MCF 10A (cell line): Measurements from ENCODE around the gene RBAK. TPM values are rescaled to one million over a fixed set of nuclear protein-coding genes. Genes with fewer than 3 reads are reported as not detected.

ENCODE experiments used
- Bru-seq: library from RNA; stranded (reverse); fragments of 400-500 nt; gene quantifications from one replicate; lab custom pipeline; 2021; lab: Mats Ljungman, UMichigan
- BruChase-seq, 2 experiments: library from RNA; stranded (reverse); fragments of 400-500 nt; gene quantifications; one replicate each; lab custom pipeline; 2021; lab: Mats Ljungman, UMichigan
- BruUV-seq: library from RNA; stranded (reverse); fragments of 400-500 nt; replicated peaks from 2 replicates; lab custom pipeline; 2021; lab: Mats Ljungman, UMichigan
- CTCF ChIA-PET: fragments of 300-600 bp; sonication (Branson Sonifier 250); formaldehyde crosslinking; extraction: SDS; loops from one replicate; lab custom pipeline; 2021; ENCODE audit warnings: antibody characterized with exemption, inconsistent platforms; lab: Yijun Ruan, JAX
- POLR2A ChIA-PET: fragments of 300-600, 350-650 bp; sonication (Branson Sonifier 250); formaldehyde crosslinking; extraction: SDS; loops from one replicate; lab custom pipeline; 2020; ENCODE audit warnings: antibody characterized with exemption, inconsistent platforms; lab: Yijun Ruan, JAX
- DNase-seq: peaks from one replicate; pipeline ENCODE4 v3.0.0-alpha.2; 2018; ENCODE audit not compliant: unreplicated experiment
- H3K27ac Mint-ChIP-seq: one replicate; pipeline ENCODE4 v1.8.0; 2022; ENCODE audit warnings: mild to moderate bottlenecking, low read depth, mixed read lengths; ENCODE audit not compliant: unreplicated experiment
- H3K27me3 Mint-ChIP-seq: one replicate; pipeline ENCODE4 v1.8.0; 2022; ENCODE audit warnings: mixed read lengths; ENCODE audit not compliant: insufficient read depth, unreplicated experiment
- H3K36me3 Mint-ChIP-seq: one replicate; pipeline ENCODE4 v1.8.0; 2022; ENCODE audit warnings: mild to moderate bottlenecking, moderate library complexity, mixed read lengths; ENCODE audit not compliant: insufficient read depth, unreplicated experiment
- H3K4me1 Mint-ChIP-seq: one replicate; pipeline ENCODE4 v1.8.0; 2022; ENCODE audit warnings: mixed read lengths; ENCODE audit not compliant: insufficient read depth, unreplicated experiment
- H3K4me3 Mint-ChIP-seq: one replicate; pipeline ENCODE4 v1.8.0; 2022; ENCODE audit warnings: mild to moderate bottlenecking, moderate library complexity, mixed read lengths; ENCODE audit not compliant: unreplicated experiment
- H3K9me3 Mint-ChIP-seq: one replicate; pipeline ENCODE4 v1.8.0; 2022; ENCODE audit warnings: mixed read lengths; ENCODE audit not compliant: unreplicated experiment
- intact Hi-C: fragments of 100-400 bp; cut with micrococcal nuclease; formaldehyde crosslinking; loops from 2 replicates; pipeline ENCODE4 v1.14.1; 2022
- long read RNA-seq: library from polyadenylated mRNA; stranded (forward); transcript quantifications from one replicate; pipeline ENCODE4 v2.0.0, GENCODE V29; 2022
- total RNA-seq: library from RNA; stranded (reverse); gene quantifications from 2 replicates; pipeline ENCODE4 v1.2.3, GENCODE V29; 2022
- TF ChIP-seq, protein P1 (sequence below): fragments of 200-600 bp; IDR thresholded peaks from one replicate; pipeline ENCODE4 v1.8.0; 2022; ENCODE audit warnings: antibody characterized with exemption, mild to moderate bottlenecking; ENCODE audit not compliant: unreplicated experiment

RBAK gene
- total RNA-seq (14.4 and 14.6 TPM in 2 replicates), Bru-seq, nascent RNA (percentile 94 among the genes with signal in this experiment), BruChase-seq, experiment 1, labeled RNA remaining after a 6-hour chase (percentile 94 among the genes with signal in this experiment), BruChase-seq, experiment 2, labeled RNA remaining after a 2-hour chase (percentile 99 among the genes with signal in this experiment)
- long read RNA-seq, full-length matches to known transcripts, result 3 of 11 reads
- long read RNA-seq, partial matches to known transcripts, result 0 of 11 reads
- long read RNA-seq, other reads (novel, unspliced or antisense), result 8 of 11 reads

DNA sequence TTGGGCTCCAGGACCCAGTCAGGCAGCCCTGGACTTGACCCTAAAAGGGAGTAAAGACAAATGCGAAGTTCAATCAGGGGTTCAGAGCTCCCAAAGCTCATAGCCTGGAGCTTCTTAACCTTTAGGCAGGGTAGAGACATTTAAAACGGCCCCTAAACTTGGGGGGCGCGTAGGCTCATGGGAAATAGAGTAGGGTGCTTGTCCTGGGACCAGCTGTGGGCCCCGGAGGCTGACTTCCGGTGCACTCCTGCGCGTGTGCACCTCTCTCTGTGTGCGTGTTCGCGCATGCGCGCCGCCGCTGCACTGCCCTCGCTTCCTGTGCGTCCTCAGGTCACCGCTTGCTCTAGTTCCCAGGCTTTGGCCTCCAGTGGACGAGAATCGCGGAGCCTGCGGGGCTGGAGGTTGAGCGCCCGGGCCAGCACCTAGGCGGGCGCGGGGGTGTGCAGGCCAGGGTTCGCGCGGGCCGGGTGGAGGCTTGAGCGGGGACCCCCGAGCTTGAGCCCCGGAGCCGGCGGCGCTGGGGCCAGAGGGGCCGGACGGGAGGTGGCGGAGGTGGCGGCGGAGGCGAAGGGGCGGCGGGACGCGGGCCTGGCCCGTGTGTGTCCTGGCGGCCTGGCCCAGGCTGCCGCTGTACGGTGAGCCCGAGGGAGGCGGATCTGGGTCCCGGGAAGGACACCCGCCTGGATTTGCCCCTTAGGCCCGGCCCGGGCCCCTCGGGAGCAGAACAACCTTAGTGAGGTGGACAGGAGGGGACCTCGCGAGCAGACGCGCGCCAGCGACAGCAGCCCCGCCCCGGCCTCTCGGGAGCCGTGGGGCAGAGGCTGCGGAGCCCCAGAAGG lies at the start of gene RBAK:
TSS of gene RBAK (plus strand) at position 303 of the 839 bp plus-strand sequence. CDS start 2,217 bp downstream, outside the sequence.
- TF ChIP-seq, protein P1, sequence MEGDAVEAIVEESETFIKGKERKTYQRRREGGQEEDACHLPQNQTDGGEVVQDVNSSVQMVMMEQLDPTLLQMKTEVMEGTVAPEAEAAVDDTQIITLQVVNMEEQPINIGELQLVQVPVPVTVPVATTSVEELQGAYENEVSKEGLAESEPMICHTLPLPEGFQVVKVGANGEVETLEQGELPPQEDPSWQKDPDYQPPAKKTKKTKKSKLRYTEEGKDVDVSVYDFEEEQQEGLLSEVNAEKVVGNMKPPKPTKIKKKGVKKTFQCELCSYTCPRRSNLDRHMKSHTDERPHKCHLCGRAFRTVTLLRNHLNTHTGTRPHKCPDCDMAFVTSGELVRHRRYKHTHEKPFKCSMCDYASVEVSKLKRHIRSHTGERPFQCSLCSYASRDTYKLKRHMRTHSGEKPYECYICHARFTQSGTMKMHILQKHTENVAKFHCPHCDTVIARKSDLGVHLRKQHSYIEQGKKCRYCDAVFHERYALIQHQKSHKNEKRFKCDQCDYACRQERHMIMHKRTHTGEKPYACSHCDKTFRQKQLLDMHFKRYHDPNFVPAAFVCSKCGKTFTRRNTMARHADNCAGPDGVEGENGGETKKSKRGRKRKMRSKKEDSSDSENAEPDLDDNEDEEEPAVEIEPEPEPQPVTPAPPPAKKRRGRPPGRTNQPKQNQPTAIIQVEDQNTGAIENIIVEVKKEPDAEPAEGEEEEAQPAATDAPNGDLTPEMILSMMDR, result no peak
- intact Hi-C loops, result no loop called here
- no peaks in the 10 kb centered on the region for H3K27me3 Mint-ChIP-seq
- no TSS peak for BruUV-seq
- DNase-seq, result peak; percentile 91
- ChIA-PET POLR2A (interaction anchor here (0.6 to 2.0 kb wide), 7 partner anchors 14 to 1307 kb away, joined by 3 to 11 read pairs (median 4); no protein-coding TSS in a partner anchor), CTCF (interaction anchor here (0.6 to 0.8 kb wide), 2 partner anchors 131 to 197 kb away, joined by 3 to 4 read pairs; no protein-coding TSS in a partner anchor)
- H3K27ac Mint-ChIP-seq, result peak within 1 kb of the TSS; percentile 79
- H3K9me3 Mint-ChIP-seq, result no peaks in the 10 kb centered on the region
- peak within 1 kb of the TSS; percentile 91 for H3K4me3 Mint-ChIP-seq
- peaks cover 5% of the 10 kb centered on the region for H3K4me1 Mint-ChIP-seq
- peaks cover 49% of the 10 kb centered on the region for H3K36me3 Mint-ChIP-seq

- H3K9me3 Mint-ChIP-seq, result no peaks in the 10 kb centered on the region
- ChIA-PET POLR2A (no interaction called here), CTCF (interaction anchor here (0.9 to 1.1 kb wide), 2 partner anchors 23 kb away, joined by 3 read pairs; no protein-coding TSS in a partner anchor)
- peaks cover under 1% of the 10 kb centered on the region for H3K4me1 Mint-ChIP-seq
- intact Hi-C loops, result no loop called here
- no peak overlapping the region for H3K27ac Mint-ChIP-seq
- no TSS peak for BruUV-seq
- H3K27me3 Mint-ChIP-seq, result no peaks in the 10 kb centered on the region
- no peak overlapping the region for H3K4me3 Mint-ChIP-seq
- TF ChIP-seq, protein P1, result no peak
- peaks cover 32% of the 10 kb centered on the region for H3K36me3 Mint-ChIP-seq
- no peak for DNase-seq
Observed at GRCh38 chr7:4996696-4997222, 48.9 kb upstream of the RBAK start.

DNA sequence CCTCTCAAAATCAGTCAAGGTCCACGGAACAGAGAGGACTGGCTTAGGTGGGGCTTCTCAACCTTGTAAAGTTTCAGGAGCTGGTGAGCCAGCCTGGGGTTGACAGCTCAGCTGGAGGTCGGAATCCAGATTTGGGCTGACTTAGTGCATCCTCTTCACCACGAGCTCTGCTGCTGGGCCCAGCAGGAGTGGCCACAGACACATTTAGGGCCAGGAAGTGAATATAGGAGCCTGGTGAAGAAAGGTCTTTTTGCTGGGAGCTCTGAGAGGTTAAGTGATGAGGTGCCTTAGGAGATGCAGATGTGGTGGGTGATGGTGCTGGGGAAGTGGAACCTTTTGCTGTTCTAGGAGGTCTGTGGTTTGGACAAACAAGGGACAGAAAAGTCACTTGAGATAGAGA lies 47.4 kb upstream of the RBAK start:
- ChIA-PET POLR2A (interaction anchor here (1.0 kb wide), 1 partner anchor 24 kb away, joined by 3 read pairs; no protein-coding TSS in a partner anchor), CTCF (interaction anchor here (0.6 kb wide), 1 partner anchor 20 kb away, joined by 4 read pairs; no protein-coding TSS in a partner anchor)
- H3K9me3 Mint-ChIP-seq, result no peaks in the 10 kb centered on the region
- peaks cover 7% of the 10 kb centered on the region for H3K4me1 Mint-ChIP-seq
- intact Hi-C loops, result no loop called here
- TF ChIP-seq, protein P1, result no peak
- DNase-seq, result no peak
- no peak overlapping the region for H3K27ac Mint-ChIP-seq
- H3K36me3 Mint-ChIP-seq, result peaks cover 24% of the 10 kb centered on the region
- BruUV-seq, result no TSS peak
- H3K4me3 Mint-ChIP-seq, result no peak overlapping the region
- H3K27me3 Mint-ChIP-seq, result no peaks in the 10 kb centered on the region
